HepG2 (cell line): Measurements from ENCODE around the gene DLX4. TPM values are rescaled to one million over a fixed set of nuclear protein-coding genes. Genes with fewer than 3 reads are reported as not detected.

ENCODE experiments used
- ATAC-seq: fragments of 200-7000 bp; cut with Tn5 transposase; 3 replicates; pipeline ENCODE4 v1.9.1; 2020; ENCODE audit warnings: mild to moderate bottlenecking, moderate library complexity
- BruUV-seq: library from RNA; stranded (reverse); fragments of 400-500 nt; replicated peaks from 2 replicates; lab custom pipeline; 2021; lab: Mats Ljungman, UMichigan
- CTCF ChIA-PET: fragments of 300-600 bp; formaldehyde crosslinking; extraction: SDS; loops from one replicate; lab custom pipeline; 2021; ENCODE audit warnings: low total read pairs, inconsistent platforms, low intra/inter-chr PET ratio; lab: Yijun Ruan, JAX
- POLR2A ChIA-PET: fragments of 350-600 bp; sonication (Branson Sonifier 250); formaldehyde crosslinking; loops from one replicate; lab custom pipeline; 2020; ENCODE audit warnings: antibody characterized with exemption, inconsistent platforms; lab: Yijun Ruan, JAX
- DNase-seq: peaks from one replicate; pipeline ENCODE4 v3.0.0-alpha.2; 2015; ENCODE audit warnings: low spot score
- FAIRE-seq: peaks from 3 replicates; lab custom pipeline; 2011; peaks lifted over from hg19 to GRCh38; lab: Jason Lieb, UNC
- H2AFZ ChIP-seq: one replicate; pipeline ENCODE4 v1.6.1; 2011; ENCODE audit warnings: low read length, inconsistent platforms
- H3K27ac ChIP-seq: fragments of 300-600 bp; 3 replicates; pipeline ENCODE4 v1.8.0; 2011; ENCODE audit warnings: mixed run types, mild to moderate bottlenecking, mixed read lengths, low read length, inconsistent platforms; ENCODE audit not compliant: insufficient read depth; ENCODE audit errors: extremely low read length
- H3K27me3 ChIP-seq, 2 experiments: fragments of 200-600 bp in 1 of 2; 2 replicates in 1 of 2; 3 replicates in 1 of 2; pipeline versions ENCODE4 v1.6.0 to v1.8.0; 2011; ENCODE audit warnings: low read length in 2 of 2, mild to moderate bottlenecking in 2 of 2, moderate library complexity in 2 of 2, inconsistent platforms in 1 of 2; ENCODE audit not compliant: insufficient read depth in 2 of 2, control insufficient read depth in 1 of 2
- H3K36me3 ChIP-seq, 2 experiments: fragments of 200-600 bp in 1 of 2; replicated peaks in 1 of 2; 2 replicates in 1 of 2; 3 replicates in 1 of 2; pipeline versions ENCODE4 v1.5.1 to v1.8.0; 2011; ENCODE audit warnings: low read length in 2 of 2, inconsistent platforms in 1 of 2; ENCODE audit not compliant: insufficient read depth in 2 of 2, control insufficient read depth in 1 of 2
- H3K4me1 ChIP-seq: 2 replicates; pipeline ENCODE4 v1.5.1; 2012; ENCODE audit warnings: low read length, inconsistent platforms; ENCODE audit not compliant: insufficient read depth
- H3K4me2 ChIP-seq: 2 replicates; pipeline ENCODE4 v1.6.0; 2011; ENCODE audit warnings: low read depth, low read length, inconsistent platforms
- H3K4me3 ChIP-seq, 3 experiments: fragments of 200-600 bp in 1 of 3; sonication (generic), shearing (Covaris generic) in 1 of 3; replicated peaks in 1 of 3; 2 replicates each; pipeline ENCODE4 v1.5.1; 2011 to 2016; ENCODE audit warnings: low read length in 3 of 3, inconsistent platforms in 2 of 3, low read depth in 2 of 3, mild to moderate bottlenecking in 2 of 3, control low read depth in 1 of 3, mixed read lengths in 1 of 3; ENCODE audit not compliant: insufficient read depth in 1 of 3
- H3K79me2 ChIP-seq: one replicate; pipeline ENCODE4 v1.6.1; 2011; ENCODE audit warnings: low read length, inconsistent platforms; ENCODE audit not compliant: insufficient read depth
- H3K9ac ChIP-seq: 2 replicates; pipeline ENCODE4 v1.6.0; 2011; ENCODE audit warnings: mild to moderate bottlenecking, low read depth, low read length, inconsistent platforms; ENCODE audit not compliant: insufficient read depth
- H3K9me3 ChIP-seq: 2 replicates; pipeline ENCODE4 v1.5.1; 2012; ENCODE audit warnings: mild to moderate bottlenecking, low read length
- H4K20me1 ChIP-seq: 2 replicates; pipeline ENCODE4 v1.6.0; 2011; ENCODE audit warnings: inconsistent platforms, mild to moderate bottlenecking, low read length, moderate library complexity; ENCODE audit not compliant: insufficient read depth
- DBP ChIP-seq: sonication (generic); formaldehyde crosslinking; IDR thresholded peaks from 2 replicates; pipeline ENCODE4 v1.4.0; 2020; ENCODE audit warnings: missing genetic modification reagents; ENCODE audit errors: not compliant biosample characterization
- GATA4 ChIP-seq: sonication (generic); IDR thresholded peaks from 2 replicates; pipeline ENCODE4 v1.6.1; 2016; ENCODE audit warnings: antibody characterized with exemption, low read depth, borderline replicate concordance
- LBX2 ChIP-seq: sonication (generic); formaldehyde crosslinking; IDR thresholded peaks from 2 replicates; pipeline ENCODE4 v1.5.0; 2020; ENCODE audit warnings: missing genetic modification reagents, mild to moderate bottlenecking, borderline replicate concordance
- NFE2L1 ChIP-seq: sonication (generic); formaldehyde crosslinking; IDR thresholded peaks from 2 replicates; pipeline ENCODE4 v1.4.0; 2020; ENCODE audit warnings: missing genetic modification reagents, mild to moderate bottlenecking, borderline replicate concordance
- NONO ChIP-seq, 2 experiments: fragments of 450-650 bp in 1 of 2; sonication (generic) in 1 of 2; formaldehyde crosslinking in 1 of 2; IDR thresholded peaks in 1 of 2; conservative IDR thresholded peaks in 1 of 2; 2 replicates each; pipeline versions ENCODE4 v1.6.1 to v1.8.0; 2017 to 2022; ENCODE audit warnings: mild to moderate bottlenecking in 1 of 2, missing genetic modification reagents in 1 of 2, moderate library complexity in 1 of 2
- SMC3 ChIP-seq: IDR thresholded peaks from 2 replicates; pipeline ENCODE4 v1.6.1; 2011; ENCODE audit warnings: low read length, improper control_type of control experiment
- TBX2 ChIP-seq: sonication (generic); formaldehyde crosslinking; IDR thresholded peaks from 2 replicates; pipeline ENCODE4 v1.5.0; 2020; ENCODE audit warnings: missing genetic modification reagents, mild to moderate bottlenecking, borderline replicate concordance
- TCF12 ChIP-seq, 2 experiments: fragments of 450-650 bp in 1 of 2; sonication (generic) in 1 of 2; formaldehyde crosslinking in 1 of 2; IDR thresholded peaks; 2 replicates each; pipeline versions ENCODE4 v1.6.1 to v1.8.0; 2017 to 2022; ENCODE audit warnings: antibody characterized with exemption in 1 of 2, mild to moderate bottlenecking in 1 of 2, missing genetic modification reagents in 1 of 2, moderate library complexity in 1 of 2
- TGIF2 ChIP-seq: IDR thresholded peaks from 2 replicates; pipeline ENCODE4 v1.6.1; 2016; ENCODE audit warnings: control low read depth, missing compliant biosample characterization
- TOPORS ChIP-seq: sonication (generic); formaldehyde crosslinking; IDR thresholded peaks from 2 replicates; pipeline ENCODE4 v1.8.0; 2023; ENCODE audit warnings: mild to moderate bottlenecking, missing genetic modification reagents
- ZBTB14 ChIP-seq: sonication (generic); formaldehyde crosslinking; IDR thresholded peaks from 2 replicates; pipeline ENCODE4 v1.4.0; 2020; ENCODE audit warnings: missing genetic modification reagents
- ZFP82 ChIP-seq: sonication (generic); formaldehyde crosslinking; IDR thresholded peaks from 2 replicates; pipeline ENCODE4 v1.5.1; 2020; ENCODE audit warnings: mild to moderate bottlenecking, missing genetic modification reagents, borderline replicate concordance
- ZFP91 ChIP-seq: sonication (generic); formaldehyde crosslinking; IDR thresholded peaks from 2 replicates; pipeline ENCODE4 v1.9.0; 2022; ENCODE audit warnings: missing genetic modification reagents, mild to moderate bottlenecking, borderline replicate concordance
- ZNF205 ChIP-seq: IDR thresholded peaks from 2 replicates; pipeline ENCODE4 v1.6.1; 2018; ENCODE audit warnings: missing biosample characterization, missing genetic modification reagents
- ZNF33A ChIP-seq: sonication (generic); formaldehyde crosslinking; IDR thresholded peaks from 2 replicates; pipeline ENCODE4 v1.5.1; 2020; ENCODE audit warnings: missing genetic modification reagents, mild to moderate bottlenecking, moderate library complexity, borderline replicate concordance
- ZNF615 ChIP-seq: sonication (generic); formaldehyde crosslinking; IDR thresholded peaks from 2 replicates; pipeline ENCODE4 v1.5.0; 2020; ENCODE audit warnings: mild to moderate bottlenecking, missing genetic modification reagents, borderline replicate concordance
- ZNF713 ChIP-seq: sonication (generic); formaldehyde crosslinking; IDR thresholded peaks from 2 replicates; pipeline ENCODE4 v1.4.0; 2020; ENCODE audit warnings: mild to moderate bottlenecking, missing genetic modification reagents
- WGBS: methylation state at CpG from one replicate; pipeline ENCODE4 v1.1.6; 2017; ENCODE audit warnings: low lambda C conversion rate; 5-methylcytosine and 5-hydroxymethylcytosine counted together
- in situ Hi-C: cut with HindIII; loops from 2 replicates; pipeline ENCODE4 v1.10.0; 2017; ENCODE audit warnings: low pct_unique_long_range_greater_than_20kb; ENCODE audit not compliant: extremely low pct_ligation_motif_present
- intact Hi-C: fragments of 100-400 bp; cut with micrococcal nuclease; formaldehyde crosslinking; loops from one replicate; pipeline ENCODE4 v1.10.0; 2022; ENCODE audit not compliant: unreplicated experiment
- polyA plus RNA-seq, 8 experiments: library from polyadenylated mRNA; depleted of rRNA in 3 of 8; stranded (reverse) in 7 of 8; unstranded in 1 of 8; fragments of >200 nt; fragmentation: Illumina TruSeq in 4 of 8; extraction: Trizol in 4 of 8; gene quantifications; 2 replicates each; pipeline versions ENCODE4 v1.2.1 to v1.2.3, GENCODE V29; 2011 to 2016; ENCODE audit warnings: low read depth in 4 of 8, missing spikeins in 1 of 8, mixed read lengths in 1 of 8; ENCODE audit not compliant: insufficient read depth in 1 of 8
- total RNA-seq, 5 experiments: library from RNA; depleted of rRNA; stranded (reverse); fragments of >200 nt; fragmentation: Illumina TruSeq; extraction: Trizol; gene quantifications; 2 replicates each; pipeline ENCODE4 v1.2.3, GENCODE V29; 2016; ENCODE audit warnings: low read depth in 1 of 5
- TF ChIP-seq, protein P1 (sequence below): sonication (generic); formaldehyde crosslinking; conservative IDR thresholded peaks from 2 replicates; pipeline ENCODE4 v1.4.0; 2020; ENCODE audit warnings: missing genetic modification reagents

Gene DLX4
- total and polyA plus RNA-seq, 2 of the 13 experiments (the other 11 are each of a cell fraction or from before 2014, with no cell fraction given), result 0.55 to 2.3 TPM

DNA sequence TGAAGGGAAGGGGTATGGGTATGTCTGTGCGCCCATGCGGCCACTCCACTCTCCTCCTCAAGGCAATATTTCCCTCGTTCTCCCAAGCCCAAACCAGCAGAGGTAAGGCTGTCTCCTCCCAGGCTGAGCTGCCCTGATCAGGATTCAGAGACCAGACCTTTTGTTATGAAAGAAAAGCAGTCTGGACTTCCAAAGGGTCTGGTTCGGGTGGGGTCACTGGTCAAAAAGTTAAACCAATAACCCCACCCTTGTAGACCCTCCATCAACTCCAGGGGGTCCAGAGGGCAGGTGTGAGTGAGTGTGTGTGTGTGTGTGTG is 5.7 kb upstream of the DLX4 start:
- no peak overlapping the region for H3K4me3 ChIP-seq
- H3K27me3 ChIP-seq, result peaks cover 21 to 68% of the 10 kb centered on the region in 2 experiments; a peak in 4 of 5 replicates
- TF ChIP-seq NFE2L1 (CRISPR knock-in tag) (no peak), ZNF205 (CRISPR knock-in tag) (no peak), TGIF2 (CRISPR knock-in tag) (no peak), TBX2 (CRISPR knock-in tag) (no peak), ZNF615 (no peak), GATA4 (no peak), ZNF33A (CRISPR knock-in tag) (no peak), SMC3 (no peak), LBX2 (no peak), ZNF713 (CRISPR knock-in tag) (no peak), DBP (CRISPR knock-in tag) (no peak), TOPORS (CRISPR knock-in tag) (no peak), ZBTB14 (CRISPR knock-in tag) (no peak), ZFP91 (no peak), TCF12 (IDR thresholded peaks at IDR 0.05) (no peak), TCF12 (CRISPR knock-in tag; IDR thresholded peaks at IDR 0.05) (no peak), NONO (IDR thresholded peaks at IDR 0.05) (no peak), NONO (CRISPR knock-in tag; conservative IDR thresholded peaks at IDR 0.05) (no peak), ZFP82 (CRISPR knock-in tag) (no peak)
- TF ChIP-seq, protein P1, sequence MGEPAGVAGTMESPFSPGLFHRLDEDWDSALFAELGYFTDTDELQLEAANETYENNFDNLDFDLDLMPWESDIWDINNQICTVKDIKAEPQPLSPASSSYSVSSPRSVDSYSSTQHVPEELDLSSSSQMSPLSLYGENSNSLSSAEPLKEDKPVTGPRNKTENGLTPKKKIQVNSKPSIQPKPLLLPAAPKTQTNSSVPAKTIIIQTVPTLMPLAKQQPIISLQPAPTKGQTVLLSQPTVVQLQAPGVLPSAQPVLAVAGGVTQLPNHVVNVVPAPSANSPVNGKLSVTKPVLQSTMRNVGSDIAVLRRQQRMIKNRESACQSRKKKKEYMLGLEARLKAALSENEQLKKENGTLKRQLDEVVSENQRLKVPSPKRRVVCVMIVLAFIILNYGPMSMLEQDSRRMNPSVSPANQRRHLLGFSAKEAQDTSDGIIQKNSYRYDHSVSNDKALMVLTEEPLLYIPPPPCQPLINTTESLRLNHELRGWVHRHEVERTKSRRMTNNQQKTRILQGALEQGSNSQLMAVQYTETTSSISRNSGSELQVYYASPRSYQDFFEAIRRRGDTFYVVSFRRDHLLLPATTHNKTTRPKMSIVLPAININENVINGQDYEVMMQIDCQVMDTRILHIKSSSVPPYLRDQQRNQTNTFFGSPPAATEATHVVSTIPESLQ, result no peak
- no peak overlapping the region for H3K4me2 ChIP-seq
- ChIA-PET CTCF (no interaction called here), POLR2A (no interaction called here)
- no peak overlapping the region for H3K9ac ChIP-seq
- ATAC-seq (no peak), FAIRE-seq (no peak), DNase-seq (no peak)
- H3K9me3 ChIP-seq, result no peaks in the 10 kb centered on the region
- H3K27ac ChIP-seq, result no peak overlapping the region
- intact Hi-C loops, result no loop called here
- H4K20me1 ChIP-seq, result no peaks in the 10 kb centered on the region
- H3K36me3 ChIP-seq, result no peaks in the 10 kb centered on the region
- no peak overlapping the region for H2AFZ ChIP-seq
- in situ Hi-C loops, result no loop called here
- BruUV-seq, result no TSS peak
- no peaks in the 10 kb centered on the region for H3K79me2 ChIP-seq
- peaks cover 11% of the 10 kb centered on the region; the same call in 1 of the 2 replicates for H3K4me1 ChIP-seq
- WGBS, result 50% methylated on average over 4 of the region's 4 CpGs
